HS-27A (cell line): ENCODE measurements around the gene FMN1.

ENCODE experiments used
- DNase-seq: peaks from one replicate; pipeline ENCODE4 v3.0.0-alpha.2; 2012; ENCODE audit warnings: low read depth, missing footprints

Gene FMN1

DNA sequence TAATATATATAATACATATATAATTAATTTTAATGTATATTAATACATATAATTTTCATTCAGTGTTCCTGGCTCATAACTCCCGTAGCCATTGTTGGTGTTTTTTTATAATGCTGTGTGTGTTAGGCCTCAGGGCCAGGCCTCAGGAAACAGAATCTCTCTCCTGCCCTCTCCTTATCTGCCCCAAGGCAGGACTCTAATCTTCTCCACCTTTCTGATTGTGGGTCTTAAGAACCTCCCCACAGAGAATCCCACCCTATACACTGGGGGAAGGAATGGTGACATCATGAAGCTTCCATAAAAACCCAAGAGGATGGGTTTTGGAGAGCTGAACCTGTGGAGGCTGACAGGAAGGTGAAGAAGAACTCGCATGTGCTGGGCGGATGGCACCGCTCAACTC lies 4.0 kb upstream of the FMN1 start:
- DNase-seq = no peak

DNA sequence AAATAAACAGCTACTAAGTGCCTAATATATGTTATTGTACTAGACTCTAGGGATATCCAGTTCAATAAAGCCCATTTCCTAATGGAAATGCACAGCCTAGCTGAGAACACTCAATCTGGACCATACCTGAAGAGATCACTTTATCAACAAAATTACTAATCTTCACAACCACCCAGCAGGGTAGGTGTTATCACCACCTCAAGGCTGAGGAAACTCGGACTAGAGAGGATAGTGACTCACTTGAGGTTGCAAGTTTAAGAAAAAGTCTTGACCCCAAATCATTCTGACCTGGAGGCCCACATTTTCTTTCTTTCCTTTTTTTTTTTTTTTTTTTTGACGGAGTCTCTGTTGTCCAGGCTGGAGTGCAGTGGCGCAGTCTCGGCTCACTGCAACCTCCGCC lies 3.1 kb upstream of the FMN1 start:
- no peak for DNase-seq

GRCh38 chr15:33194237-33194636 lies 277 bp downstream of the FMN1 start:
- DNase-seq = no peak

- DNase-seq = no peak
These were observed 2.9 kb downstream of the FMN1 start for GRCh38 chr15:33191591-33191990.

- DNase-seq = no peak
These were observed 4.0 kb downstream of the FMN1 start for GRCh38 chr15:33190539-33190938.

DNA sequence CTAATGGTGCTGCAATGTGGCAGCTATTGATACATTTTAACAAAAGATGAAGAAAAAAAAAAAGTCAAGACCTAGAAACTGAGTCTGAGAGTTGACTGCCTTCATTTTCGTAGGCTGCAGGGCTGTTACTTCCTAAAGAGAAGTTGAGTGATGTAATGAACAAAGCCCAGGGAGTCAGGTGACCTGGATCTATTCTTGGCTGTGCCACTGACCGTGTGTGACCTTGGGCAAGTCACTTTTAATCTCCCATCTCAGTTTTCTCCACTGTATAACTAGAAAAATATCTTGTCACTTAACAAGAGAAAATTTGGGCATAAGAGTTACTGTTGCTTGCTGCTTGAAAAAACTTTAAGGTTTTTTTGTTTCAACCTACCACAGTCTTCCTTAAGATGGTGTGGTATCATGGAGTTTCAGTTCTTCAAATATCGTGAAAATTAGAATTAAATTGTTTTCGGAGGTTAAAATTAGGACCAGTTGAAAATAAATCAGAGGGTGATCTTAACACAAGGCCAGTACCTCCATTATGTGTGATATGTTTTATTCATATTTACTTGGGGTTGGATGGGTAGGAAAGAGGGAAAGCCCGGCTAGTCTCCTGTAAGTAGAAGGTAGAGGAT lies 5.8 kb downstream of the FMN1 start:
- no peak for DNase-seq

- no peak for DNase-seq
These were observed 6.4 kb downstream of the FMN1 start for GRCh38 chr15:33188159-33188558.

DNA sequence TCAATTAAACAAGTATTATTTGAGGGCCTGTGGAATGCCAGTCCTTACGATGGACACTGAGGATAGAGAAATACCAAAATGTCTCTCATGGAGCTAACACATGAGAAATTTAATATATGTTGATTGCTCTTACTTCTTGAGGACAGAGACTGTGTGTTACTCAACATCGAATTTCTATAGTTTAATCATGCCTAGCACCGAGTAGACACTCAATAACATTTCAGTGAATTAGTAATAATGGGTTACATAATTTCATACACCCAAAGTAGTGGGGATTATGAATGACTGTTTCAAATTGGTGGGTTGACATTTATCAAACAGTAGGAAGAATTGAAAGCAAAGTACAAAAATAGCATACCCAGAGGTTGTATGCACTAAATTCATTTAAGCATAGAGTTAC lies 11.2 kb downstream of the FMN1 start:
- DNase-seq = no peak

- DNase-seq = no peak
These were observed 11.6 kb downstream of the FMN1 start for GRCh38 chr15:33182926-33183325.

DNA sequence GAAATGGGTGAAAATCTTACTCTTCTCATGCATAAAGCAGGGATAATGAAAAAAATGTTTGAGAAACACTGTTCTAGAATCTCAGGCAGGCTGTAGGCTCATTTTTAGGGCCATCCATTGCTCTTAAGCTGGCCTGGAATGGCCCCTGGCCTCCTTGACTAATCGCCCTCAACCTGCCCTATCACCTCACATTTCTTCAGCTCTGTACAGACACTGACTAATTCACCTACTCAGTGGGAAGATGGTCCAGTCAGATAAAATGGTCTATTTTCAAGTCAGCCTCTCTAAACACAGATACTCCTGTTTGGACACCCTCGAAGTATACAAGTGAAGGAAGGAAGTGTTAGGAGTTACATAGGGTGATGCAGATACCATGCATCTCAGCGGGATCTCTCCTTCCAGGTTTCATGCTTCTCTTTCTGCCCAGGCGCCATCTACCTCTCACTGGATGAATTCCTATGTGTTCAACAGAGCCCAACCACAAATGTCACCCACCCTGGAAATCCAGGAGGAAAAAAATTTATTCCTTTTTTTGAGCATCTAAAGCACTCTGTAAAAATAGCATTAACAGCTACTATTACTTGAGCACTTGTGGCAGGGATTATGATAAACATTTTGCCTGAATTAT lies 12.1 kb downstream of the FMN1 start:
- no peak for DNase-seq

DNA sequence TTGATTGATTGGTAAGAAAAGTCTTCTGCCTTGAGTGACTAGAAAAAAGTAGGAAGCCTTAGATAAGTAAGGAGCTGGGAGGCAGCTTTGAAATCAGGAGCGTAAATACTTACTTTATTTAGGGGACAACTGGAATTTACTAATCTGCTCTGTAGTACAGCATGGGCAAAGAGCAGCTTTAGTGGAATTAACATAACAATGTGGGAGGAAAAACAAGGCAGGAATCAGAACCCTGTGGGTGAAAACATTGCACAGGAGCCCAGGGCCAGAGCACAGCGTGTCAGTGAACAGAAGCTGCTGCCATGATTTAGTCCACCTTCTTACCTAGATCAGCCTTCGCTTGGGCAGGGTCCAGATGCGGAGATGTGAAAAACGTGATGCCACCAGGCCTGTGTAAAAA lies 14.6 kb downstream of the FMN1 start:
- no peak for DNase-seq

DNA sequence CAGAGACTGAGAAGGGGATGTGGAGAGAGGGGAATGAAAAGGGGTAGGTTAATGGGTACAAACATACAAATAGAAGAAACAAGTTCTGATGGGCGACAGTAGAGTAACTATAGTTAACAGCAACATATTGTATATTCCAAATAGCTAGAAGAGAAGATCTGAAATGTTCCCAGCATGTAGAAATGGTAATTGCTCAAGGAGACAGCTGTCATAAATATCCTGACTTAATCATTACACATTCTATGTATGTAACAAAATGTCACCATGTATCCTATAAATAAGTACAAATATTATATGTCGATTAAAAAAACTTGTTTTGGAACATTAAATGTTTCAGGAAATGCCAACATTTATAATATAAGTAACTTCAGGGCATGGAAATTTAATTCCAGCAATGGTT lies 23.3 kb downstream of the FMN1 start:
- DNase-seq = no peak

DNA sequence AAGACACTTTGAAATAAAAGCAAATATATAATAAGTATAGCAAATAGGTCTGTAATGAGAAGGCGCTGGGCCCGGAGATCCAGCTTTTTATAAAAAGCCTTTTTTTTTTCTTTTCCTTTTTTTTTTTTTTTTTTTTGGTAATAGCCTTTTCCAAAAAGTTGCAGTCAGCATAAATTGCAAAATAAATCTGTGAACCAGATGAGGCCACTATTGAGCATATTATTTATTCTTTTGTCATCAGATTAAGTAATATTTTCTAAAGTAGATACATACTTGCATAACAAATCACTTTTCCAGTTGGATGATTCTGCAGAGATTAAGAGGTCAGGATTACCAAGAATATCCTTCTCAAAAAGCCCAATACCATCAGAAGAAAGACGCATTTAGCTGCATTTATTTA lies 24.9 kb downstream of the FMN1 start:
- DNase-seq = no peak

DNA sequence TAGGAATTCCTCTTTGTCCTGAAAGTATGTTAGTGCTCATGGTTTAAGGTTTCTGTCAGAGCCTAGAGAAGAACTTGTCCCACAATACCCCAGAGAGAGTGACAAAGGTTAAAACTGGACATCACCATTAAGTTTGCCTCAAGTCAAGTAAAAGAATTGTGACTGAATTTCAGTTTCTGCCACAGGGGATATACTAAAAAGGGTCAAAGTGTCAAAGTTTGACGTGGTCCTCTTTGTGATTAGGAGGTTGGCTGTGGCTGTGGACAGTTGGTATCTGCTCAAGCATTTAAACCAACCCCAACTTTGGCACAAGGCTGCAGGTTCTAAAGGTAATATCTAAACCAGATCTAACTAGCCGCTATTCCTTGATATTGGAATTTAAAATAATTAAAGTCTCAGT lies 26.1 kb downstream of the FMN1 start:
- DNase-seq = no peak

- no peak for DNase-seq
These were observed 30.7 kb downstream of the FMN1 start for GRCh38 chr15:33163816-33164215.

DNA sequence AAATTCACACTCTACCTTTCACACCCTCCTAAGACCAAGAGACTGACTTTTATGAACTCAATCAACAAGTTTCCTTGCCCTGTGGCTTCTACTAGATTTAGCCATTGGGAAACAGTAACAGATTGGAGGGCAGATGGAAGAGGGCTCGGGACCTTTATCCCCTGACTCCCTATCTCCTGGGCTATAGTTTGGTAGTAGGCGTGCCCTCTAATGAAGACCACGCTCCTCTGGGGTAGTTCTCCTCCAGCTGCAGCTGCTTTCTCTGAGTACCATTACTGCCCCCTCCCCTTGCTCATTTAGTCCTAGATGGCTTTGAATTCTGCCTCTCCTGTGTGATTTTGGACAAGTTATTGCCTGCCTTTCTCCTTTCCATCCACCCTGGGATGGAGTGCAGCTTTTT lies 33.3 kb downstream of the FMN1 start:
- no peak for DNase-seq

GRCh38 chr15:33160581-33161165 lies 33.8 kb downstream of the FMN1 start:
- no peak for DNase-seq

DNA sequence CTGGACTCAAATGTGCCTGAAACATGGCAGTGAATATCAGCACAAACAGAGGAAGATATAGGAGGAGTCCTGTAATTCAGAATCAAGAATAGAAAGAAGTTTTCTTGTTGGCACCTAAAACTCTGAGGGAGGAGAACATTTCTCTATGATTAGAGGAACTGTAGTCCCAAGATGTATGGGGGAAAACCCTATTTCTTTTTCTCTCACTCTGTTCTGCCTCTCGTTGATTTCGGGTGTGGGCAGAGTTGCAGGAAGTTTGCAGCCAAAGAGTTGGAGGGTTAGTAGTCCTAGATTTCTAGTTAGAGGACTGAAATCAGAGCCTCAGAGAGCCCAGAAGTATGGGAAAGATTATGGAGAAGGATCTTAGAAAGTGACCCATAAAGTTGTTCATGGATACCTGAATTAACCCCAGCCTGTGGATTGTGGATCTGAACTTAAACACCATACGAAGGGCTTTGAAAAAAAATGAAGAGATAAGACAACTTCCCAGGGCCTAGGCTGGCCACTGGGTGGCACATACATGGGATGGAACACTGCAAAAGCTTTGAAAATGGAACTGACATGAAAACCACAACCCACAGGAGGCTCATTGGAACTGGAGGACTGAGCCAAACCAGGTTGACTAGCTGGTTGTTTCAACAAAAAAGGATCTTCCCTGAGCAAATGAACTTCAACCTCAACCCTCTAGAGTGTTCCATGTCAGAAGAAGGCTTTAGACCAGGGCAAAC lies 34.6 kb downstream of the FMN1 start:
- DNase-seq = no peak

- no peak for DNase-seq
These were observed 36.1 kb downstream of the FMN1 start for GRCh38 chr15:33158366-33158765.

GRCh38 chr15:33157371-33158037 lies 37.0 kb downstream of the FMN1 start:
- DNase-seq = no peak

DNA sequence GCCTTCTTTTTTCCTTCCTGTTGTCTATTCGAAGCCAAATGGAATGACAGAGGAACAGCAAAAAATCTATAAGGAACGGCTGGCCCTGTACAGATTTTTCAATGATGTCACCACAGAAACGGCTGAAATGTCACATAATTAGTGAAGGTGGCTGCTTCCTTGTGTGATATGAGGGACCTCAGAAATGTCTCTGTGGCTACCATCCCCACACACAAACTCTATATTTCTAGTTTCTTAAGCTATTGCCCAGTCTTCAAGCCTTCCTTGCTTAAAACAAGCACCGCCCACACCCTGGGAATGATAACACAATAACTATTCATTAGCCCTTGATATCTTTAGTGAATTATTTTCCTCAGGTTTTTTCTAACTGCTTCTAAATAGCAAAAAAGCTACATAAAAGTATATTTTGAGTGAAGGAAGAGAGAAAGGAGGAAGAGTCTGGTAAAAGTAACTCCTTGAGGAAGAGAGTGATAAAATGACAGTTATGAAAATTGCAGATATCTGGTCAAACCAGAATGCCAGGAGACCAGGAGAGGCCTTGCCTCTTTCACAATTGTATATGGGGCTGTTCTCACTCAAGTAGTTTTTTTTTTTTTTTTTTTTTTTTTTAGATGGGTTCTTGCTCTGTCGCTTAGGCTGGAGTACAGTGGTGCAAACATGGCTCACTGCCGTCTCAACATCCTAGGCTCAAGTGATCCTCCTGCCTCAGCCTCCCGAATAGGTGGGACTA lies 38.7 kb downstream of the FMN1 start:
- DNase-seq = no peak
